Measurements from ENCODE around the gene DIP2C. TPM values are rescaled to one million over a fixed set of nuclear protein-coding genes. Genes with fewer than 3 reads are reported as not detected.
A peak's percentile ranks its signal among the peaks of the same experiment; 100 is the strongest.

DIP2C gene
- total RNA-seq, 6 experiments from 2014 or later: 23.2 to 28.9 (median 26.3) TPM

- Mint-ChIP-seq H3K9me3 (no peaks in the 10 kb centered on the region), H3K4me1 (ENCODE audit: low read depth) (peaks cover 46% of the 10 kb centered on the region), H3K36me3 (ENCODE audit: low read depth) (peaks cover 12% of the 10 kb centered on the region), H3K4me3 (no peak overlapping the region), H3K27me3 (ENCODE audit: insufficient read depth) (peaks cover 4% of the 10 kb centered on the region; the same call in 1 of the 2 replicates), H3K27ac (no peak overlapping the region)
- TF ChIP-seq CTCF (IDR thresholded peaks at IDR 0.05): no peak
- no peak for DNase-seq
Observed at GRCh38 chr10:623014-623413, 66.5 kb downstream of the DIP2C start.

- TF ChIP-seq CTCF (IDR thresholded peaks at IDR 0.05): no peak
- H3K27me3 Mint-ChIP-seq (ENCODE audit: insufficient read depth): peaks cover 6% of the 10 kb centered on the region
- no peaks in the 10 kb centered on the region for H3K9me3 Mint-ChIP-seq
- peaks cover 51% of the 10 kb centered on the region for H3K4me1 Mint-ChIP-seq (ENCODE audit: low read depth)
- H3K4me3 Mint-ChIP-seq: no peak overlapping the region
- no peak for DNase-seq
- no peak overlapping the region for H3K27ac Mint-ChIP-seq
- peaks cover 7% of the 10 kb centered on the region; the same call in 1 of the 2 replicates for H3K36me3 Mint-ChIP-seq (ENCODE audit: low read depth)
Observed at GRCh38 chr10:621981-622740, 67.3 kb downstream of the DIP2C start.

- Mint-ChIP-seq H3K4me3 (no peak overlapping the region), H3K9me3 (no peaks in the 10 kb centered on the region), H3K4me1 (ENCODE audit: low read depth) (peaks cover 52% of the 10 kb centered on the region), H3K36me3 (ENCODE audit: low read depth) (peaks cover 7% of the 10 kb centered on the region; the same call in 1 of the 2 replicates), H3K27me3 (ENCODE audit: insufficient read depth) (peaks cover 8% of the 10 kb centered on the region), H3K27ac (no peak overlapping the region)
- DNase-seq: no peak
- no peak for TF ChIP-seq CTCF (IDR thresholded peaks at IDR 0.05)
Observed at GRCh38 chr10:621513-621912, 68.0 kb downstream of the DIP2C start.

- H3K27ac Mint-ChIP-seq: 0 out of 2 replicates have a peak overlapping the region, but pooled peaks have one; percentile 28
Observed at GRCh38 chr10:620971-621370, 68.5 kb downstream of the DIP2C start.

GRCh38 chr10:620417-620816 is 69.1 kb downstream of the DIP2C start:
- TF ChIP-seq CTCF (IDR thresholded peaks at IDR 0.05): no peak
- no peak for DNase-seq
- H3K4me1 Mint-ChIP-seq (ENCODE audit: low read depth): peaks cover 56% of the 10 kb centered on the region
- H3K9me3 Mint-ChIP-seq: no peaks in the 10 kb centered on the region
- H3K27ac Mint-ChIP-seq: no peak overlapping the region
- H3K4me3 Mint-ChIP-seq: no peak overlapping the region
- peaks cover 7% of the 10 kb centered on the region; the same call in 1 of the 2 replicates for H3K36me3 Mint-ChIP-seq (ENCODE audit: low read depth)
- peaks cover 5% of the 10 kb centered on the region for H3K27me3 Mint-ChIP-seq (ENCODE audit: insufficient read depth)

More at GRCh38 chr10:620971-621370, 68.5 kb downstream of the DIP2C start:
- Mint-ChIP-seq H3K4me1 (ENCODE audit: low read depth) (peaks cover 56% of the 10 kb centered on the region), H3K36me3 (ENCODE audit: low read depth) (peaks cover 7% of the 10 kb centered on the region; the same call in 1 of the 2 replicates), H3K4me3 (no peak overlapping the region), H3K9me3 (no peaks in the 10 kb centered on the region), H3K27me3 (ENCODE audit: insufficient read depth) (peaks cover 7% of the 10 kb centered on the region)
- TF ChIP-seq CTCF (IDR thresholded peaks at IDR 0.05): no peak
- DNase-seq: no peak

All from HFFc6 (cell line).